Ovary (tissue), 9 donors: ENCODE results near the gene B4GALT5. TPM values are rescaled to one million over a fixed set of nuclear protein-coding genes. Genes with fewer than 3 reads are reported as not detected.

Experiments used
- DNase-seq, 5 donors: peaks; one replicate each; pipeline ENCODE4 v3.0.0-alpha.2; 2019 to 2020
- H3K27ac ChIP-seq, 2 donors: fragments of 200-600 bp; one replicate each; pipeline versions ENCODE4 v1.5.1 to v1.8.0; 2019 to 2022
- H3K27me3 ChIP-seq: fragments of 200-600 bp; one replicate; pipeline ENCODE4 v1.8.0; 2022
- H3K36me3 ChIP-seq: fragments of 200-600 bp; sonication (generic); one replicate; pipeline ENCODE4 v1.5.1; 2019
- H3K4me1 ChIP-seq: one replicate; pipeline ENCODE4 v1.8.1; 2013; ENCODE audit warnings: mild to moderate bottlenecking, moderate library complexity; ENCODE audit not compliant: insufficient read depth
- H3K4me3 ChIP-seq: fragments of 200-600 bp; sonication (generic); one replicate; pipeline ENCODE4 v1.5.1; 2017
- H3K9me3 ChIP-seq, 2 donors: fragments of 200-600 bp in 1 of 2; sonication (generic) in 1 of 2; one replicate each; pipeline versions ENCODE4 v1.5.1 to v1.8.1; 2013 to 2019; ENCODE audit warnings: mild to moderate bottlenecking in 1 of 2, moderate library complexity in 1 of 2
- CTCF ChIP-seq, 3 donors: fragments of 450-650 bp in 2 of 3; fragments of 200-600 bp in 1 of 3; IDR thresholded peaks; one replicate each; pipeline versions ENCODE4 v1.5.1 to v1.8.0; 2016 to 2022; ENCODE audit warnings: antibody characterized with exemption in 3 of 3, mild to moderate bottlenecking in 1 of 3
- EP300 ChIP-seq: sonication (generic); formaldehyde crosslinking; IDR thresholded peaks from one replicate; pipeline ENCODE4 v1.6.1; 2017; ENCODE audit warnings: antibody characterized with exemption
- POLR2A ChIP-seq: fragments of 450-650 bp; IDR thresholded peaks from one replicate; pipeline ENCODE4 v1.6.1; 2017; ENCODE audit warnings: antibody characterized with exemption, mild to moderate bottlenecking, moderate library complexity
- WGBS, 3 donors: extraction: QIAGEN DNeasy Blood & Tissue Kit in 1 of 3; methylation state at CpG; one replicate each; pipeline versions ENCODE4 v1.1.5 to v1.1.7; 2013 to 2017; 5-methylcytosine and 5-hydroxymethylcytosine counted together
- intact Hi-C, 4 donors: fragments of 100-400 bp; cut with DNase I; formaldehyde crosslinking; loops; one replicate each; pipeline versions ENCODE4 v1.11.0 to v1.15.1; 2022 to 2023
- polyA plus RNA-seq, 2 donors: library from polyadenylated mRNA; stranded (reverse); fragments of 200-250 nt in 1 of 2; fragments of 350-450 nt in 1 of 2; fragmentation: Illumina TruSeq in 1 of 2; extraction: RNeasy Lipid Tissue Mini Kit (QIAGEN cat#74804) in 1 of 2; gene quantifications; one replicate each; pipeline ENCODE4 v1.2.3, GENCODE V29; 2013 to 2014
- small RNA-seq: library from RNA; depleted of rRNA; stranded (forward); fragments of <200 nt; gene quantifications from one replicate; pipeline ENCODE3, GENCODE V24; 2016
- total RNA-seq, 7 donors: library from RNA; depleted of rRNA in 2 of 7; stranded (reverse); fragments of >200 nt in 2 of 7; fragmentation: NEBNext Ultra II Directional in 3 of 7; extraction: Animal tissue kit (Norgen Biotek cat#: 25700) in 3 of 7; gene quantifications; one replicate each; pipeline versions ENCODE4 v1.1.0 to v1.2.4, GENCODE V29; 2016 to 2023
- donor health status: DM: no; HTN: no; CAD: no; lungs with moderate emphysema.
- donor health status: DM: no; HTN: no; CAD: no.
- donor health status: Bipolar disorder and iron deficiency.
- donor health status: DM: yes; HTN: yes; CAD: no.
- donor health status: DM: no; HTN: no; CAD: no.
- donor health status: DM: yes; HTN: yes; CAD: no.

The B4GALT5 gene
- total and polyA plus RNA-seq, 9 donors = 19.0 to 53.6 (median 37.7) TPM

- DNase-seq = peak in 1 of 5 donors; percentile 36
- H3K27ac ChIP-seq = peak overlapping the region; percentile 63 to 70
- peaks cover 23% of the 10 kb centered on the region for H3K4me1 ChIP-seq
- H3K27me3 ChIP-seq = no peaks in the 10 kb centered on the region
- intact Hi-C loops = no loop called here
- H3K4me3 ChIP-seq = no peak overlapping the region
- H3K9me3 ChIP-seq = no peaks in the 10 kb centered on the region
- TF ChIP-seq POLR2A = no peak
- H3K36me3 ChIP-seq = no peaks in the 10 kb centered on the region
- 68 to 79% (median 77%) methylated on average over 9 of the region's 9 CpGs for WGBS, 3 donors
These were observed 128.0 kb downstream of the B4GALT5 start for GRCh38 chr20:49585585-49586245.

GRCh38 chr20:49584418-49585382 lies 129.0 kb downstream of the B4GALT5 start:
- TF ChIP-seq CTCF (IDR thresholded peaks at IDR 0.05) (no peak), EP300 (no peak), POLR2A (no peak)
- Histone ChIP-seq H3K27me3 (no peaks in the 10 kb centered on the region), H3K4me3 (no peak overlapping the region), H3K9me3 (no peaks in the 10 kb centered on the region), H3K4me1 (peaks cover 29% of the 10 kb centered on the region), H3K36me3 (no peaks in the 10 kb centered on the region), H3K27ac (peak overlapping the region; percentile 63 to 70)
- 80 to 86% (median 82%) methylated on average over 14 of the region's 14 CpGs for WGBS, 3 donors
- DNase-seq = no peak
- intact Hi-C loops = no loop called here

- Histone ChIP-seq H3K4me1 (peaks cover 35% of the 10 kb centered on the region), H3K9me3 (no peaks in the 10 kb centered on the region), H3K27ac (peak overlapping the region; percentile 63 to 70), H3K4me3 (no peak overlapping the region), H3K36me3 (no peaks in the 10 kb centered on the region), H3K27me3 (no peaks in the 10 kb centered on the region)
- DNase-seq = peak; percentile 74 to 89 (median 84)
- intact Hi-C loops = no loop called here
- 15 to 22% (median 21%) methylated on average over 11 to 12 of the region's 12 CpGs for WGBS, 3 donors
- TF ChIP-seq EP300 (peak; percentile 78), POLR2A (peak; percentile 31), CTCF (IDR thresholded peaks at IDR 0.05) (no peak)
These were observed 129.8 kb downstream of the B4GALT5 start for GRCh38 chr20:49583669-49584417.

GRCh38 chr20:49583343-49583668 lies 130.4 kb downstream of the B4GALT5 start:
- 62 to 73% (median 72%) methylated on average over 4 of the region's 4 CpGs for WGBS, 3 donors
- peak overlapping the region in 1 of 2 donors; percentile 70 for H3K27ac ChIP-seq
- no peak for TF ChIP-seq POLR2A
- no peak for TF ChIP-seq EP300
- no peak for TF ChIP-seq CTCF (IDR thresholded peaks at IDR 0.05)
- no peak overlapping the region for H3K4me3 ChIP-seq
- peaks cover 35% of the 10 kb centered on the region for H3K4me1 ChIP-seq
- H3K27me3 ChIP-seq = no peaks in the 10 kb centered on the region
- no peaks in the 10 kb centered on the region for H3K36me3 ChIP-seq
- intact Hi-C loops = no loop called here
- H3K9me3 ChIP-seq = no peaks in the 10 kb centered on the region
- DNase-seq = no peak

Small RNA genes lying within 50 kb of the gene (small RNA-seq; reads per million reads assigned to genes)
- gene RN7SL197P (not detected), gene SNRPFP1 (not detected)

Other genes with a start within 250 kb of the B4GALT5 start
- 1 to 10 TPM in 4 of 7 donors, under 1 TPM in 3; 0.12 to 5.4 (median 1.3) TPM for gene KCNB1, start 231.2 kb downstream of the B4GALT5 start, total RNA-seq
- 1 to 10 TPM in 1 of 2 donors, under 1 TPM in 1; 0.17 to 3.3 TPM for gene KCNB1, start 231.2 kb downstream of the B4GALT5 start, polyA plus RNA-seq
- 100 to 1,000 TPM in 5 of 7 donors, 10 to 100 TPM in 2; 38.3 to 221 (median 160) TPM for gene PTGIS, start 145.7 kb downstream of the B4GALT5 start, total RNA-seq
- 100 to 1,000 TPM in 1 of 2 donors, 10 to 100 TPM in 1; 42.4 to 130 TPM for gene PTGIS, start 145.7 kb downstream of the B4GALT5 start, polyA plus RNA-seq
- 10 to 100 TPM in 1 of 7 donors, 1 to 10 TPM in 6; 3.9 to 11.4 (median 7.8) TPM for gene SLC9A8, start 99.0 kb upstream of the B4GALT5 start, total RNA-seq
- 1 to 10 TPM; 5.4 to 5.7 TPM for gene SLC9A8, start 99.0 kb upstream of the B4GALT5 start, polyA plus RNA-seq
- 1 to 10 TPM; 2.3 to 9.8 (median 6.4) TPM for gene SPATA2, start 201.7 kb upstream of the B4GALT5 start, total RNA-seq
- 1 to 10 TPM; 4.7 to 6.0 TPM for gene SPATA2, start 201.7 kb upstream of the B4GALT5 start, polyA plus RNA-seq
- gene RNF114, start 222.5 kb upstream of the B4GALT5 start, total RNA-seq = 100 to 1,000 TPM in 2 of 7 donors, 10 to 100 TPM in 5; 54.0 to 186 (median 73.2) TPM
- 10 to 100 TPM; 44.2 to 61.6 TPM for gene RNF114, start 222.5 kb upstream of the B4GALT5 start, polyA plus RNA-seq